ENCODE data around the gene CDC42BPA. TPM values are rescaled to one million over a fixed set of nuclear protein-coding genes. Genes with fewer than 3 reads are reported as not detected.
"Not testable (repeated sequence)": the region's sequence is repeated elsewhere in the genome, so short reads cannot be mapped to it uniquely, and the experiment has no call there.

The CDC42BPA gene
- total RNA-seq, 2 donors from 2014 or later, result 2.7 to 2.9 TPM

DNA sequence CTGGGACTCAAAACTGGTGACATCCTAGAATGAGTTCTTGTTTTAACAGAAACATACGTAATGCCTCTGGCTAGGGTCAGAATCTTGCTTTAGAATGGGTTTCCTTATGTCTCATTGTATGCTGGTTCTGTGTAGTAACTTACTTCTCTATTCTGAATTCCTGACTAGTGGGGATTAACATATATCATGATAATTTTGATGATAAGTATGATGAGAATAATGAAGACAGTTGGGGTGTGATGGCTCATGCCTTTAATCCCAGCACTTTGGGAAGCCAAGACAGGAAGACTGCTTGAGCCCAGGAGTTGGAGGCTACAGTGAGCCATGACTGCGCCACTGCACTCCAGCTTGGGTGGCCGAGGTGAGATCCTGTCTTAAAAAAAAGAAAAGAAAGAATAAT is 31.7 kb upstream of the CDC42BPA start:
- Mint-ChIP-seq H3K27me3 (peaks cover 4% of the 10 kb centered on the region), H3K4me3 (no peak overlapping the region), H3K4me1 (no peaks in the 10 kb centered on the region), H3K36me3 (ENCODE audit: low read depth) (no peaks in the 10 kb centered on the region), H3K27ac (no peak overlapping the region), H3K9me3 (no peaks in the 10 kb centered on the region)
- ATAC-seq (replicated peaks), result no peak

GRCh38 chr1:227343727-227344551 is 25.6 kb upstream of the CDC42BPA start:
- no peak for ATAC-seq (replicated peaks)
- no peaks in the 10 kb centered on the region for H3K4me1 Mint-ChIP-seq
- H3K36me3 Mint-ChIP-seq (ENCODE audit: low read depth), result no peaks in the 10 kb centered on the region
- H3K4me3 Mint-ChIP-seq, result no peak overlapping the region
- no peaks in the 10 kb centered on the region for H3K27me3 Mint-ChIP-seq
- H3K27ac Mint-ChIP-seq, result no peak overlapping the region
- H3K9me3 Mint-ChIP-seq, result no peaks in the 10 kb centered on the region

- Mint-ChIP-seq H3K36me3 (ENCODE audit: low read depth) (no peaks in the 10 kb centered on the region), H3K27ac (no peak overlapping the region), H3K4me1 (no peaks in the 10 kb centered on the region), H3K4me3 (no peak overlapping the region), H3K9me3 (no peaks in the 10 kb centered on the region), H3K27me3 (no peaks in the 10 kb centered on the region)
- no peak for ATAC-seq (replicated peaks)
These were observed 24.9 kb upstream of the CDC42BPA start for GRCh38 chr1:227343206-227343605.

- Mint-ChIP-seq H3K36me3 (ENCODE audit: low read depth) (no peaks in the 10 kb centered on the region), H3K9me3 (no peaks in the 10 kb centered on the region), H3K4me1 (no peaks in the 10 kb centered on the region), H3K4me3 (no peak overlapping the region), H3K27me3 (no peaks in the 10 kb centered on the region), H3K27ac (no peak overlapping the region)
- no peak for ATAC-seq (replicated peaks)
These were observed 24.0 kb upstream of the CDC42BPA start for GRCh38 chr1:227342075-227342829.

DNA sequence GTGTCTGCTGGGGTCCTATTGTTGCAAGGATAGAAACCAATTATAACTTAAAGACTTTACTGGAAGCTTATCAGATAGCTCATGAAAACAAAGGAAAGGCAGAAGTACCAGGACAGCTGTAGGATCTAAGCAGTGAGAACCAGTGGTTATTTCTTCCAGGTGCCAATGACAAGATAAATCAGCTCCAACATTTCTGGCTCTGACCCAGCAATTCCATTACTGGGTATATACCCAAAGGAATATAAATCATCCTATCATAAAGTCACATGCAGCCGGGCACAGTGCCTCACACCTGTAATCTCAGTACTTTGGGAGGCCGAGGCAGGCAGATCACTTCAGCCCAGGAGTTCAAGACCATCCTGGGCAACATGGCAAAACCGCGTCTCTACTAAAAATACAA is 17.8 kb upstream of the CDC42BPA start:
- H3K4me3 Mint-ChIP-seq; H3K27ac Mint-ChIP-seq; H3K36me3 Mint-ChIP-seq (ENCODE audit: low read depth): not testable (repeated sequence)

GRCh38 chr1:227335242-227336020 is 17.1 kb upstream of the CDC42BPA start:
- H3K27ac Mint-ChIP-seq, result no peak overlapping the region
- peaks cover 8% of the 10 kb centered on the region for H3K27me3 Mint-ChIP-seq
- no peaks in the 10 kb centered on the region for H3K9me3 Mint-ChIP-seq
- no peak for ATAC-seq (replicated peaks)
- no peaks in the 10 kb centered on the region for H3K36me3 Mint-ChIP-seq (ENCODE audit: low read depth)
- no peaks in the 10 kb centered on the region for H3K4me1 Mint-ChIP-seq
- H3K4me3 Mint-ChIP-seq, result no peak overlapping the region

More for the DNA sequence above, 17.8 kb upstream of the CDC42BPA start:
- ATAC-seq (replicated peaks); H3K9me3 Mint-ChIP-seq; H3K4me1 Mint-ChIP-seq; H3K27me3 Mint-ChIP-seq: not testable (repeated sequence)

DNA sequence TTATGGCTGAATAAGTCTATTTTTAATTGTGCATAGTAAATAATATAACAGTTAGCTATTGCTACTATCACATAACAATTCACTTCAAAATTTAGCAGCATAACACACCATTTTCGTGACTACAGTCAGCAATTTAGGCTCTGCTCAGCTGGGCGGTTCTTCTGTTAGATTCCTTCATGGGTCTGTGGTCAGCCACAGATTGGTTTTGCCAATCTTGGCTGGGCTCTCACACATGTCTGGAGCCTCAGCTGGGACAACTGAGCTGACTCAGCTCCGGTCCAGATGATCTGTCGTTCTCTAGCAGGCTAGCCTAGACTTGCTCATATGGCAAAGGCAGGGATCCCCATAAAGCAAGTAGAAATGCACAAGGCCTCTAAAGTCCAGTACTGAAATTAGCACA is 15.1 kb upstream of the CDC42BPA start:
- Mint-ChIP-seq H3K27ac (no peak overlapping the region), H3K4me1 (no peaks in the 10 kb centered on the region), H3K9me3 (no peaks in the 10 kb centered on the region), H3K36me3 (ENCODE audit: low read depth) (no peaks in the 10 kb centered on the region), H3K4me3 (no peak overlapping the region), H3K27me3 (peaks cover 16% of the 10 kb centered on the region)
- ATAC-seq (replicated peaks), result no peak

GRCh38 chr1:227330279-227331076 is 12.2 kb upstream of the CDC42BPA start:
- Mint-ChIP-seq H3K4me3 (no peak overlapping the region), H3K4me1 (no peaks in the 10 kb centered on the region), H3K9me3 (no peaks in the 10 kb centered on the region), H3K27ac (no peak overlapping the region), H3K36me3 (ENCODE audit: low read depth) (no peaks in the 10 kb centered on the region), H3K27me3 (peaks cover 16% of the 10 kb centered on the region)
- ATAC-seq (replicated peaks), result no peak

GRCh38 chr1:227328405-227329019 is 10.2 kb upstream of the CDC42BPA start:
- Mint-ChIP-seq H3K4me1 (no peaks in the 10 kb centered on the region), H3K9me3 (peaks cover 4% of the 10 kb centered on the region), H3K4me3 (no peak overlapping the region), H3K27me3 (peaks cover 17% of the 10 kb centered on the region), H3K36me3 (ENCODE audit: low read depth) (no peaks in the 10 kb centered on the region), H3K27ac (no peak overlapping the region)
- no peak for ATAC-seq (replicated peaks)

GRCh38 chr1:227325156-227325555 is 6.9 kb upstream of the CDC42BPA start:
- H3K4me1 Mint-ChIP-seq, result no peaks in the 10 kb centered on the region
- no peak overlapping the region for H3K4me3 Mint-ChIP-seq
- H3K27me3 Mint-ChIP-seq, result peaks cover 22% of the 10 kb centered on the region
- no peak overlapping the region for H3K27ac Mint-ChIP-seq
- ATAC-seq (replicated peaks), result no peak
- peaks cover 5% of the 10 kb centered on the region for H3K9me3 Mint-ChIP-seq
- H3K36me3 Mint-ChIP-seq (ENCODE audit: low read depth), result no peaks in the 10 kb centered on the region

GRCh38 chr1:227323967-227324268 is 5.6 kb upstream of the CDC42BPA start:
- H3K4me3 Mint-ChIP-seq, result no peak overlapping the region
- H3K27ac Mint-ChIP-seq, result no peak overlapping the region
- H3K4me1 Mint-ChIP-seq, result no peaks in the 10 kb centered on the region
- H3K27me3 Mint-ChIP-seq, result peaks cover 25% of the 10 kb centered on the region
- no peaks in the 10 kb centered on the region for H3K36me3 Mint-ChIP-seq (ENCODE audit: low read depth)
- H3K9me3 Mint-ChIP-seq, result peaks cover 5% of the 10 kb centered on the region
- no peak for ATAC-seq (replicated peaks)

GRCh38 chr1:227323171-227323966 is 5.1 kb upstream of the CDC42BPA start:
- H3K4me1 Mint-ChIP-seq, result no peaks in the 10 kb centered on the region
- H3K27ac Mint-ChIP-seq, result no peak overlapping the region
- no peak for ATAC-seq (replicated peaks)
- H3K9me3 Mint-ChIP-seq, result peaks cover 5% of the 10 kb centered on the region
- peaks cover 25% of the 10 kb centered on the region for H3K27me3 Mint-ChIP-seq
- H3K36me3 Mint-ChIP-seq (ENCODE audit: low read depth), result no peaks in the 10 kb centered on the region
- no peak overlapping the region for H3K4me3 Mint-ChIP-seq

DNA sequence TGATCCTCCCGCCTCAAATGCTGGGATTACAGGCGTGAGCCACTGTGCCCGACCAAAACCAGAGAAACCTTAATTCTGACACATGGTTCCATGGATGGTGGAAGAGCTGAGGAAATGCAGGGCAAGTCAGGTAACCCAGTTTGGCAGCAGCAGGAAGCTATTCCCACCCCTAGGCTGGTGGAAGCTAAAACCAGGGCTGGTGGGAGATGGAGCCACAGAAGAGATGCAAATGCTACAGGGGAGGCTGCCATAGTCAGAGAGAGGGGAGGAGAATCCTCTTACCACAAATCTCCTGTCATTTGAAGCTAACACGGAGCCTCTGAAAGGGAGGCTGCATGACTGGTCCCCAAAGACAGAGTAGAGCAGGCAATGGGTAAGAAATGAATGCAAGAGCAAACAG is 4.1 kb upstream of the CDC42BPA start:
- Mint-ChIP-seq H3K36me3 (ENCODE audit: low read depth) (no peaks in the 10 kb centered on the region), H3K4me3 (no peak overlapping the region), H3K4me1 (no peaks in the 10 kb centered on the region), H3K27me3 (peaks cover 28% of the 10 kb centered on the region), H3K9me3 (peaks cover 5% of the 10 kb centered on the region), H3K27ac (no peak overlapping the region)
- ATAC-seq (replicated peaks), result no peak

Data from activated T-helper 17 cell treated with anti-CD3 and anti-CD28 coated beads, Interleukin-2, amount 50 U/mL, for 72 hours (primary cell).